ENCODE data around the gene NFATC2. TPM values are rescaled to one million over a fixed set of nuclear protein-coding genes. Genes with fewer than 3 reads are reported as not detected.

The NFATC2 gene
- total and polyA plus RNA-seq, 2 of the 4 experiments (the other 2 are of a cell fraction): 0.18 to 0.38 TPM

DNA sequence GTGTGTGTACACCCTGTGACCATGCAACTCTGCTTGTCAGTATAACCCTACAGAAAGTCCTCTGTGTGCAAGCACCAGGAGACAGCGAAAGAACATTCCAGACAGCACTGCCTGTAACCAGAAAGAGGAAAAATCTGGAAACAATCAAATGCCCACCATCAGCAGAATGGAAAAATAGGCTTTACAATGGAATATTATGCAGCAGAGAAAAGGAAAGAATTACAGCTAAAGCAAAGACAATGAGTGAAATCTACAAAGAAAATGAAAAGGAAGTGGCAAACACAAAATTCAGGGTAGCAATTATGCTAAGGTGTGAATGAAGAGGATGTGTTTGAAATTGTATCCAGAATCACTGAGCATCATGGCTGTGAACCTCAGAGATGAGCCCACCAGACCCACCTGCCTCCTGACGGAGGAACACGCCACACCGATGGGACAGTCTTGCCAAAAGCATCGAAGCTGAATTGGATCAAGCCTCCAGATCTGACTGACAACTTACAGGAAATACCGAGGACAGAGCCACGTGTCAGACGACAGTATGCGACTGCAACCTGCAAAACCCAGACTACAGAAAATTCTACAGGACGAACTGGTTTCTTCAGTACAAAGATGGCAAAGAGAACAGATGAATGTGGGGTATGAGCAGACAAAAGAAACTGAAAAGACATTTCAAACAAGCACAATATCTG, 133.2 kb downstream of the NFATC2 start:
- Histone ChIP-seq H3K27me3 (ENCODE audit: control insufficient read depth, insufficient read depth, low read length) (no peaks in the 10 kb centered on the region), H4K8ac (ENCODE audit: low read depth in 2 of 2, low read length in 2 of 2) (no peak overlapping the region), H3K9me1 (ENCODE audit: insufficient read depth, low read length) (peaks cover 12% of the 10 kb centered on the region), H2BK15ac (ENCODE audit: low read depth, low read length) (no peak overlapping the region), H3K79me1 (ENCODE audit: low read depth in 1 of 2, low read length in 2 of 2) (no peaks in the 10 kb centered on the region), H2BK20ac (ENCODE audit: low read depth, low read length) (no peak overlapping the region), H3K36me3 (ENCODE audit: control insufficient read depth, insufficient read depth, low read length) (no peaks in the 10 kb centered on the region), H3K14ac (replicated peaks; ENCODE audit: low read depth, low read length) (no peak overlapping the region), H3K9me3 (ENCODE audit: control insufficient read depth, insufficient read depth, low read length) (no peaks in the 10 kb centered on the region), H3K4me3 (ENCODE audit: insufficient read depth, low read depth, low read length) (no peak overlapping the region), H3K4me1 (ENCODE audit: control insufficient read depth, insufficient read depth, low read length) (peaks cover 8% of the 10 kb centered on the region), H4K91ac (ENCODE audit: insufficient read depth, low read depth, low read length) (no peak overlapping the region), H3K4me2 (ENCODE audit: low read depth, low read length) (no peak overlapping the region), H4K20me1 (ENCODE audit: insufficient read depth, low read length) (no peaks in the 10 kb centered on the region; the same call in 1 of the 2 replicates), H2AK9ac (replicated peaks; ENCODE audit: low read depth, low read length, poor library complexity) (no peak overlapping the region), H2AK5ac (ENCODE audit: low read depth, low read length) (no peak overlapping the region), H3K56ac (ENCODE audit: extremely low read depth, insufficient read depth, low read length) (no peak overlapping the region), H2BK5ac (ENCODE audit: low read depth, low read length, poor library complexity, severe bottlenecking) (no peak overlapping the region), H3K18ac (ENCODE audit: low read depth, low read length) (no peak overlapping the region), H2AFZ (replicated peaks; ENCODE audit: low read length, poor library complexity) (no peak overlapping the region), H3K23ac (ENCODE audit: low read depth, low read length) (no peak overlapping the region), H3K9ac (ENCODE audit: low read depth, low read length) (no peak overlapping the region), H3K27ac (ENCODE audit: insufficient read depth, low read length) (no peak overlapping the region), H4K5ac (ENCODE audit: low read depth, low read length) (no peak overlapping the region), H2BK120ac (ENCODE audit: low read depth, low read length) (no peak overlapping the region), H3K4ac (ENCODE audit: low read depth, low read length) (no peak overlapping the region)
- POLR2A ChIA-PET (ENCODE audit: unreplicated experiment): no interaction called here
- in situ Hi-C loops (cut with MboI; ENCODE audit: low sequenced_read_pairs): no loop called here
- intact Hi-C loops (cut with micrococcal nuclease): no loop called here
- dilution Hi-C loops (cut with HindIII; ENCODE audit: low sequenced_read_pairs, unreplicated experiment): loop anchor here (25.0 kb wide), 1 partner anchor 178 kb away; no protein-coding TSS in a partner anchor
- CTCF ChIA-PET: interaction anchor here (0.6 kb wide), 1 partner anchor 154 kb away, joined by 3 read pairs; no protein-coding TSS in a partner anchor
- no peak for DNase-seq
- ATAC-seq (ENCODE audit: low read depth): no peak
- TF ChIP-seq MAZ (IDR thresholded peaks at IDR 0.05; ENCODE audit: borderline replicate concordance, low read depth, low read length): no peak
- no peak for TF ChIP-seq CEBPB (IDR thresholded peaks at IDR 0.05; ENCODE audit: low read depth, low read length)
- no peak for TF ChIP-seq MXI1 (IDR thresholded peaks at IDR 0.05; ENCODE audit: borderline replicate concordance, low read depth, low read length)
- TF ChIP-seq MAFK (IDR thresholded peaks at IDR 0.05; ENCODE audit: low read depth, low read length): no peak
- TF ChIP-seq BHLHE40 (IDR thresholded peaks at IDR 0.05; ENCODE audit: low read depth, low read length): no peak
- TF ChIP-seq, protein P1, sequence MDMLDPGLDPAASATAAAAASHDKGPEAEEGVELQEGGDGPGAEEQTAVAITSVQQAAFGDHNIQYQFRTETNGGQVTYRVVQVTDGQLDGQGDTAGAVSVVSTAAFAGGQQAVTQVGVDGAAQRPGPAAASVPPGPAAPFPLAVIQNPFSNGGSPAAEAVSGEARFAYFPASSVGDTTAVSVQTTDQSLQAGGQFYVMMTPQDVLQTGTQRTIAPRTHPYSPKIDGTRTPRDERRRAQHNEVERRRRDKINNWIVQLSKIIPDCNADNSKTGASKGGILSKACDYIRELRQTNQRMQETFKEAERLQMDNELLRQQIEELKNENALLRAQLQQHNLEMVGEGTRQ (IDR thresholded peaks at IDR 0.05; ENCODE audit: low read depth, low read length): no peak
- TF ChIP-seq NFE2L2 (IDR thresholded peaks at IDR 0.05; ENCODE audit: low read depth, low read length): no peak
- no peak for TF ChIP-seq RCOR1 (IDR thresholded peaks at IDR 0.05; ENCODE audit: insufficient replicate concordance, low read length)
- TF ChIP-seq CHD1 (IDR thresholded peaks at IDR 0.05; ENCODE audit: low read depth, low read length): no peak
- TF ChIP-seq, protein P2, sequence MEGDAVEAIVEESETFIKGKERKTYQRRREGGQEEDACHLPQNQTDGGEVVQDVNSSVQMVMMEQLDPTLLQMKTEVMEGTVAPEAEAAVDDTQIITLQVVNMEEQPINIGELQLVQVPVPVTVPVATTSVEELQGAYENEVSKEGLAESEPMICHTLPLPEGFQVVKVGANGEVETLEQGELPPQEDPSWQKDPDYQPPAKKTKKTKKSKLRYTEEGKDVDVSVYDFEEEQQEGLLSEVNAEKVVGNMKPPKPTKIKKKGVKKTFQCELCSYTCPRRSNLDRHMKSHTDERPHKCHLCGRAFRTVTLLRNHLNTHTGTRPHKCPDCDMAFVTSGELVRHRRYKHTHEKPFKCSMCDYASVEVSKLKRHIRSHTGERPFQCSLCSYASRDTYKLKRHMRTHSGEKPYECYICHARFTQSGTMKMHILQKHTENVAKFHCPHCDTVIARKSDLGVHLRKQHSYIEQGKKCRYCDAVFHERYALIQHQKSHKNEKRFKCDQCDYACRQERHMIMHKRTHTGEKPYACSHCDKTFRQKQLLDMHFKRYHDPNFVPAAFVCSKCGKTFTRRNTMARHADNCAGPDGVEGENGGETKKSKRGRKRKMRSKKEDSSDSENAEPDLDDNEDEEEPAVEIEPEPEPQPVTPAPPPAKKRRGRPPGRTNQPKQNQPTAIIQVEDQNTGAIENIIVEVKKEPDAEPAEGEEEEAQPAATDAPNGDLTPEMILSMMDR (conservative IDR thresholded peaks at IDR 0.05; ENCODE audit: low read depth, low read length): no peak
- TF ChIP-seq SMC3 (IDR thresholded peaks at IDR 0.05; ENCODE audit: low read depth, low read length): no peak
- TF ChIP-seq, protein P3, sequence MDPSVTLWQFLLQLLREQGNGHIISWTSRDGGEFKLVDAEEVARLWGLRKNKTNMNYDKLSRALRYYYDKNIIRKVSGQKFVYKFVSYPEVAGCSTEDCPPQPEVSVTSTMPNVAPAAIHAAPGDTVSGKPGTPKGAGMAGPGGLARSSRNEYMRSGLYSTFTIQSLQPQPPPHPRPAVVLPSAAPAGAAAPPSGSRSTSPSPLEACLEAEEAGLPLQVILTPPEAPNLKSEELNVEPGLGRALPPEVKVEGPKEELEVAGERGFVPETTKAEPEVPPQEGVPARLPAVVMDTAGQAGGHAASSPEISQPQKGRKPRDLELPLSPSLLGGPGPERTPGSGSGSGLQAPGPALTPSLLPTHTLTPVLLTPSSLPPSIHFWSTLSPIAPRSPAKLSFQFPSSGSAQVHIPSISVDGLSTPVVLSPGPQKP (IDR thresholded peaks at IDR 0.05; ENCODE audit: borderline replicate concordance, low read depth, low read length): no peak
- TF ChIP-seq FOS (IDR thresholded peaks at IDR 0.05; ENCODE audit: low read depth, low read length): no peak
- no peak for TF ChIP-seq RFX5 (IDR thresholded peaks at IDR 0.05; ENCODE audit: low read depth, low read length)
- no peak for TF ChIP-seq RAD21 (IDR thresholded peaks at IDR 0.05; ENCODE audit: low read length)
- BruUV-seq (replicated peaks): no TSS peak
- 96% methylated on average over 4 of the region's 10 CpGs; no CpG with 5 or more reads in 1 of the 2 experiments for WGBS, 2 experiments (ENCODE audit: extremely low coverage in 2 of 2, insufficient read length in 1 of 2)

Measured in IMR-90 (cell line).